GM10248 (cell line): ENCODE measurements around the gene EXOSC2.

Experiments
- CTCF ChIA-PET: fragments of 300-600 bp; sonication (Branson Sonifier 250); formaldehyde crosslinking; extraction: SDS; loops from one replicate; lab custom pipeline; 2021; ENCODE audit warnings: antibody characterized with exemption; lab: Yijun Ruan, JAX
- POLR2A ChIA-PET: fragments of 350-650 bp; sonication (Branson Sonifier 250); formaldehyde crosslinking; extraction: SDS; loops from one replicate; lab custom pipeline; 2020; ENCODE audit warnings: antibody characterized with exemption; lab: Yijun Ruan, JAX
- DNase-seq: peaks from one replicate; pipeline ENCODE4 v3.0.0; 2012; ENCODE audit errors: extremely low spot score
- CTCF ChIP-seq: IDR thresholded peaks from 2 replicates; pipeline ENCODE4 v1.5.1; 2012; ENCODE audit warnings: mild to moderate bottlenecking, low read depth; ENCODE audit errors: extremely low read depth, missing control alignments, control extremely low read depth

Gene EXOSC2

DNA sequence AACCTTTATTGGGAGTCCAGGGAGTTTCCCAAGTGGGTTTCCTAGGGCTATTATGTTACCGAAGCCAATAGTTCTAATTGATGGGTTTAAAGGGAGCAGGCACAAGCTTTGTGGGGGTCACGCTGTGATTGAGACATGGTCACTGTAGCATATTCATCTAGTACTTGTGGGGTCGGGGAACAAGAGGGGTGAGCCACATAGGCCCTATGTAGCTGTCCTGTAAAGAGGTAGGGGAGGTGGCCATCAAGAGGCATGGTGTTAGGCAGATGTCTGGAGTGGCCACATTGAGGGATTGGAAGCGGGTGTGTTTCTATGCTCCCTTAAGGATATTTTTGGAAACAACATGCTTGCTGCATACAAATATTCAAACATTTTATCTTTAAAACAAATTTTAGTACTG is 50.1 kb downstream of the EXOSC2 start:
- DNase-seq = no peak
- ChIA-PET CTCF (no interaction called here), POLR2A (no interaction called here)
- TF ChIP-seq CTCF = no peak

- ChIA-PET POLR2A (no interaction called here), CTCF (interaction anchor here (0.5 kb wide), 1 partner anchor 120 kb away, joined by 3 read pairs; no protein-coding TSS in a partner anchor)
- DNase-seq = no peak
- TF ChIP-seq CTCF = no peak
These were observed 51.7 kb downstream of the EXOSC2 start for GRCh38 chr9:130745210-130745800.

GRCh38 chr9:130745829-130746228 is 52.2 kb downstream of the EXOSC2 start:
- ChIA-PET POLR2A (no interaction called here), CTCF (interaction anchor here (0.5 kb wide), 1 partner anchor 119 kb away, joined by 3 read pairs; no protein-coding TSS in a partner anchor)
- no peak for DNase-seq
- no peak for TF ChIP-seq CTCF

- DNase-seq = no peak
- no peak for TF ChIP-seq CTCF
- ChIA-PET CTCF (no interaction called here), POLR2A (no interaction called here)
These were observed 53.0 kb downstream of the EXOSC2 start for GRCh38 chr9:130746434-130747212.

DNA sequence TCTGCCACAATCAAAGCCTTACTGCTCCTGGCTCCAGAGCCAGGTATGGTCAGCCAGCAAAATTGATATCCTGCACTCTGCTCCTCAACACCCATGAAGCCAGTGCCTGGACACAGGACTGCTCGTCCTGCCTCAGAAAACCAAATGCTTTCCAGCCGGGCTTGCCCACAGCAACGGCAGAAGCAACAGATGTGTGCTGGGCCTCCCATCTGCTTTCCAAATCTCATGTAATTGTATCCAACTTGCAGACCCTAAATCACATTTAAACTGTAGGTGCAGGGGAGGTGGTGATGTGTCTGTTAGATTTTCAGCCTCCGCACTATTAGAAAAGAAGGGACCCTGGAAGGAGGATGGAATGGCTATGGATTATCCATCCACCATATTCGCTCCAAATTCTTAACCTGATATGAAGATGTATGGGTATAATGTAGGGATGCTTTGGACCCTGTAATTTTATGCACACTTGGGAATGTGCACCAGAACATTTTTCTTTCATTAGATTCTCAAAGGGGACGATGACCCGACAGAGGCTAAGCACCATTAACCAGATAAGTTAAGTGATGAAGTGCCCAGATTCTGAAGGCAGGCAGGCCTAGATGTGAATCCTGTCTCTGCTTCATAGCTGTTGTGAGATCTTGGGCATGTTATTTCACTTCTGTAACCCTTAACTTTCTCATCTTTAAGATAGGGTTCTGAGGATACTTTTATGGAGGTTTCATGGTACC is 58.2 kb downstream of the EXOSC2 start:
- POLR2A ChIA-PET = no interaction called here
- TF ChIP-seq CTCF = no peak
- DNase-seq = no peak
- CTCF ChIA-PET = interaction anchor here (1.7 kb wide), 1 partner anchor 13 kb away, joined by 4 read pairs; no protein-coding TSS in a partner anchor
